Cerebellar cortex (tissue), 1 donor: ENCODE data around the gene ST3GAL5.
A peak's percentile ranks its signal among the peaks of the same experiment; 100 is the strongest.

Experiments used
- DNase-seq: peaks from one replicate; pipeline ENCODE4 v3.0.0-alpha.2; 2015; ENCODE audit warnings: low spot score

The ST3GAL5 gene

DNA sequence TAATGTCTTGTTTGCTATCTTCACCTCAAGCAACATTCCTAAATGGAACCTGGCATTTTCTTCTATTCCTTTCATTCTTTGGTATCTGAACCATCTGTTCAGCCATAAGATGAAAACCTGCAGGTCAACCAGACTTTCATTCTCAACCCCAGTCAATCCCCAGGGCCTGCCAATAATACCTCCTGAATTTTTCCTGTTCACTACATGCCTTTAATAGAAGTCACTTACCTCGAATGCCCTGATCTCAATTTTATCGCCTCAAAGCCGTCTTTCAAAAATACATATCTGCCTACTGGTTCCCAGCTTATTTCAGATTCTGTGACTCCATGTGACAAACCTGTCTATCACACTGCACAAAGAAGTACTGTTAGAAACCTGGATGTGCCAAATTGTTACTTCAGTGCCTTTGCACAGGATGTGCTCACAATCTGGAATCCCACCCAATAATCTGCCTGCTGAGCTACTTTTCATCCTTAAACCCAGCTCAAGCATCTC, 22.6 kb downstream of the ST3GAL5 start:
- DNase-seq: no peak

DNA sequence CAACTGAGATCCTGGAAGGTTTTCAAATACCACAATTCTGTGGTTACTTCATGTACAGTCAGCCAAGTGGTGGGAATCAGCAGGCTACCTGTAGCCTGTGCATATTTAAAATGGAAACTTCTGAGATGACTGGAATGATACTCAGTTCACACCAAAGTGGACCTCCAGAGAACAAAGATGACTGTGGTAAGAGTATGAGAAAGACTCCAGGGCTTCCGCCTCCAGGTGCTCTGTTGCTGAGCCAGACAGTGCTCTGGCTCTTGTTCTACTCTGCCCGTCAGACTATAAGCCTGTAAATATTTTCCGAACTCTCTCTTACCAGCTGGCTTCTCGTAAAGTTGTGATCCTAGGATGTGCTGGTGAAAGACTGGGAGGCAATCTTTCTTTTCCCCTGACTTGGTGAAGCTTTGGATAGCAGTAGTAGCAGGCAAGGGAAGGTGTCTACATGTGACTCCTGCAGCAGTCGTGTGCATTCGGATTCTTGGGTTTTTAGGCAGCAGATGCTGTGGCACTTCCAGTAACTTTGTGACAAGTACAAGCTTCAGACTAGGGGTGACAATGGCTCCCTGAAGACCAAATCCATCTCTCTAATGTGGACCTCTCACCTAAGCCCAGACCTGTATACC, 23.1 kb downstream of the ST3GAL5 start:
- no peak for DNase-seq

DNA sequence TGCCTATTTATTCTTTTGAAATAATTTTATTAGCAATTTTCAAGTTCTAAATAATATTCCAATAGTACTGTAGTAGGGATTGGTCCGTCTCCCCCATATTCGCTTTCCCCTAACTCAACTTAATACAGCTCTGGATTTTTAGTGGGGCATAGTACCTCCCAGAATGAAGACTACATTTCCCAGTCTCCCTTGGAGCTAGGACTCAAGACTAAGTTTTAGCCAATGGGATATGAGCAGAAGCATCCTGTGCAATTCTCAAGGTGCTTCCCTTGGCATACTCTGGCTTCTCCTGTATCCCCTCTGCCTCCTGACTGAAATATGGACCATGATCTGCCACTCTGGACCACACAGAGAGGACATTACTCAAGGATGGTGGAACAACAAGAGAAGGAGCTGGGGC, 24.1 kb downstream of the ST3GAL5 start:
- DNase-seq: no peak

DNA sequence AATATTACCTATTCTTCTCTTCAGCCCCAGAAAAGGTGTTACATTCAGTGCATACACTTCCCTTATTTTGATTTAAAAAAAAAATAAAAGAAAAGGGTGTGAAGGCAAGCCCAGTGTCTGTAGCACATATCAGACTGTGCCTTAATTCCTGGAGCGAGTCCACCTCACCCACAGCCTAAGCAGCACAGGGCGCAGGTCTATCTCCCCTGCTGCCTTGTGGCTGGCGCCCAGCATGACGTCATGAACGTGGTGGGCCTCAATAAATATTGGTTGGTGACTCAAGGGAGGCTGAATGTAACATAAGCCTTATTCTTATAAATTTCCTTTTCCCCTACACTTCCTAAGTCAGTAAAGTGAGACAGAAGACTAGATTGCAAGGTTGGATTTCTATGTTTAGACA, 26.4 kb downstream of the ST3GAL5 start:
- no peak for DNase-seq

DNA sequence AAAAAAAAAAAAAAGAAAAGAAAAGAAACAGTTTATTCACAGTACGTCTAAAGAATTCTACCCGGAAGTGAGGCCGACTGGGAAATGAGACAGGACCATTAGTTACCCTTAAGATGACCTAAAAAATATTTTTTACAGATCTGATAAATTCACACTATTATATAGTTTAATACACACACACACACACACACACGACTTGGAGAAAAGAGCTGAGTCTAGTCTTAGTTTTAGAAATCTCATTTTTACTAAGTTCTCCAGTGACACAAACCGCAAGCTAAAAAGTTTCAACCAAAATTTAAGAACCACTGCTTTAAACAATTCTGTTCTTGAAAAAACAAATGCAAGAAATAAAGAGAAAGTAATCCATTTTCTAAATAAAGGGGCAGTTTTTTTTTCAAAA, 27.1 kb downstream of the ST3GAL5 start:
- no peak for DNase-seq

DNA sequence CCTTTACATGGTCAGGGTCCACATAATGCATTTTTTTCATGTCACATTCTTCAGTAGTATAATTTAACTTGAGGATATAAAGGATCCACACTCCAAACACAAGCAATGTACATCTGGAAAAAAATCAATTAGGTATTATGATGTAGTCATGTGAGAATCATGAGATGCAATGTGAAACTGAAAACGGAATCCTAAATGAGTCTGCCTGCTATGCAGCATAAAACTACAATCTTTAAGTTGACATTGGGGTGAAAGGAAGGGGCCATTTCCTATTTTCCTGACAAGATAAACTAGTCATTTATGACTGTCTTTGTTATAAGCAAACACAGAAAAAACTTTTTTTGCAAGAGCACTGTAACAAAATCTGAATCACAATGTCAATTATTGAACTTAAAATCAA, 27.6 kb downstream of the ST3GAL5 start:
- DNase-seq: no peak

DNA sequence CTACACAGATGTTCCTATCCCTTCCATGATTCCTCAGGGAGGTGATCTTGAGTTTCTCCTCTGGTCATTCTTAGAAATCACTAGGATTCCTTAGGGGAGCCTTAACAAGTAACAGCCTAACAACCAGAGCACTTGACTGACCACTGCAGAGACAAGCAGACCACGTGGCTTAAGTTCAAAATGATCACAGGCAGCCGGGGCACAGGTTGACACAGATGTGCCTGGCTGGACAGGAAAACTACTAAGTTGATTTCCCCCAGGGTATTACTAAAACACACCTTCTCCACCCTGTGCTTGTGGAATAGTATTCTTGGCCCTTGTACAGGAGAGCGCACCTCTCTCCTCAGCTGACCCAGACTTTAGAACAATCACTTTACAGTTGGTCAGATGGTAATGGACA, 29.9 kb downstream of the ST3GAL5 start:
- no peak for DNase-seq

DNA sequence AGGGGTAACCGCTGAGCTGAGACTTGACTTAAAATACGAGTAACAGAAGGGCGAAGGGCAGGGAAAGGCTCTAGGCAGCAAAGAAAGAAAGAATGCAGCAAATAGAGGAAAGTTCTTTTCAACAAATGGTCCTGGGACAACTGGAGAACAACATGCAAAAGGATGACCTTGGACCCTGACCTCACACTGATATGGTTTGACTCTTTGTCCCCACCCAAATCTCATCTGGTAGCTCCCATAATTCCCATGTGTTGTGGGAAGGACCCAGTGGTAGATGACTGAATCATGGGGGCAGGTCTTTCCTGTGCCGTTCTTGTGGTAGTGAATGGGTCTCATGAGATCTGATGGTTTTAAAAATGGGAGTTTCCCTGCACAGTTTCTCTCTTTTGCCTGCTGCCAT, 33.9 kb downstream of the ST3GAL5 start:
- DNase-seq: no peak

DNA sequence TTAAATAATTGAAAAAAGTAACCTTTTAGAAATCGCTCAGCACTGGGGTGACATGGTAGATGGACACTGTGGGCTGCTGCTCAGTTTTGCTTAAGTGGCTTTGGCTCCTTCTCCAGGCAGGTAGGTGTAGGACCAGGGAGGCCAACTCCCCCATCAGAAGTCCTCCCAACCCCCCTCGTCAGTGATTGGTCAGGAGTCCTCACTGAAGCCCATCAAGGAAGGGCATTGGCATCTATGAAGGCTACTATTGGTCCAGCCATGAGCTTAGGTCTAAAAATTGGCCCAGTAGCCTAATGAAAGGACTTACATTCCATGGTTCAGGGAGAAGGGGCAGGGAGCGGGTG, 34.7 kb downstream of the ST3GAL5 start:
- no peak for DNase-seq

DNA sequence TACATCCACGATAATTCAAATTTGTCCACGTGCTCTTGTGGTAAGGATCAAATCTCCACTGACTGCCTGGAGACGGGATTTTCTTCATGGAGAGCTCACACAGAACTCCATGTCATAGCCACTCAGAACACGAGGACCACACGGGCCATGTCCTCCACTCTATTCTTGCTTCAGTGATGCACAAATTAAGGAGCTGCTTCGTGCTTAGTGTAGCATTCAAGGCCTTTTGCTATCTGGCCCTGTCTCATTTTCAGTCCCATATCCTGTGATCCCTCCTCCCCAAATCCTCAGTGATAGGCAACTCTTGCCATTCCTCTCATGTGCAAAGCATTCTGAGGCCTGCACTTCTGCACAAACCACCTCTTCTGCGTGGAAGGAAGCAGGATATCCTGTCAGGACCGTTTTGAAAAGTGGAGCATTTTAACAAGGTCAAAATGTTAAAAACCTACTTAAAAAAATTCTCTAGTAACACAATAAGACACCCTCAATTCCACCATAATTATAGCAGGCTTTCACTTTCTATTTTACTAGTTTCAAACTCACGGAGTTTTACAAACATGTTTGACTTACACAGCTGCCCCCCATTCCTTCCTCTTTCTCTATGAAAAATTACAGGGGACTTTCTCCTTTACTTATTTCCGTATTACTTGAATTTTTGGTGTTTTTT, 35.2 kb downstream of the ST3GAL5 start:
- no peak for DNase-seq

DNA sequence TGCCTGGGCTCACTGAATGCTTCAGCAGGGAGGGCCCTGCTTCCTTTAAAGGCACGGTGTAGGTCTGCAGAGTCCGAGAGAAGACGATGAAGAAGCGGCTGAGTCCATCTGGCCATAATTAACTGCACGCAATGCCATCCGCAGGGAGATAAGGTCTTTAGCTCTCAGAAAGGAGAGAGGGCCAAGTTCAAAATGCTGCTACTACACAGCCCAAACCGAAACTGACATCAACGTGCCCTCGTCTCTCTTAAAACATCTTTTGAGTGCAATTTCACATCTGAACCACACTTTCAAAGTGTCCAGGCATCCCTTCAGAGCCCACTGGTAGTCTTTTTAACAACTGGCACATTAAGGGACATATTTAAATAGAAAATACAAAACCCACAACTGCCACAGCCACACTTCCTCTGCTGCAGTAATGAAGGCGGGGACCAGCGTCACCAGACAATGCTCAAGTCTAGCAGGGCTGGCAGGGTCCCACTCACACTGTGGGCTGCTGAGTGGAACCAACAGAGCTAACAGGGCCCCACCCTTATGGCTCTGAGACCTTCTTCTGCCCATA, 35.8 kb downstream of the ST3GAL5 start:
- DNase-seq: no peak

DNA sequence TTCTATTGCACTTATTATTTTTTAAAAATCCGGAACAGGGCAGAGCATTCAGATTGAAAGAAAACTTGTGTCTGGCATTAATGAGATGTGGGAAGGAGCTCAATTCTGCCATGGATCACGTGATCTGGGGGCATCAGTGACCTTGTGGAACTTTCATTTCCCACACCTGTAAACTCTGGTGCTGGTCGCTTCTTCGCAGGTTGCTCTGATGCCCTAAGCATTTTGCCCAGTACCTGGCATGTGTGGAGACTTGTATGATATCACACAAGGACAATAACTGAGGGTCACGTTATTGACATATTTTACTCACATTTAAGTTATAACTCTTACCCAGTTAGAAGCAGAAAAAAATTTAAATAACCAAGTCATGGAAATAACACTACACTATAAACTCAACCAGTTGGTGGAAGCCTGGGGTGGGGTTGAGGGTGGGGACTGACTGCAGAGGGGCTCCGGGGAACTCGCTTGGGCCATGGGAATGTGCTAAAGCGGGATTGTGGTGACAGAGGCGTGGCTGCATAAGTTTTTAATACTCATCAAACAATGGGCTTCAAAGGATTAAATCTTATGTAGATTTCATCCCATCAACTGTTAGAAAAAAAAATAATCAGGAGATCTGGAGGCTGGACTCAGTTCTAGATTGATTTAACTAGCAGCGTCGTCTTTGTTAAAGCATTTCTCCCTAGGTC, 36.5 kb downstream of the ST3GAL5 start:
- DNase-seq: no peak

DNA sequence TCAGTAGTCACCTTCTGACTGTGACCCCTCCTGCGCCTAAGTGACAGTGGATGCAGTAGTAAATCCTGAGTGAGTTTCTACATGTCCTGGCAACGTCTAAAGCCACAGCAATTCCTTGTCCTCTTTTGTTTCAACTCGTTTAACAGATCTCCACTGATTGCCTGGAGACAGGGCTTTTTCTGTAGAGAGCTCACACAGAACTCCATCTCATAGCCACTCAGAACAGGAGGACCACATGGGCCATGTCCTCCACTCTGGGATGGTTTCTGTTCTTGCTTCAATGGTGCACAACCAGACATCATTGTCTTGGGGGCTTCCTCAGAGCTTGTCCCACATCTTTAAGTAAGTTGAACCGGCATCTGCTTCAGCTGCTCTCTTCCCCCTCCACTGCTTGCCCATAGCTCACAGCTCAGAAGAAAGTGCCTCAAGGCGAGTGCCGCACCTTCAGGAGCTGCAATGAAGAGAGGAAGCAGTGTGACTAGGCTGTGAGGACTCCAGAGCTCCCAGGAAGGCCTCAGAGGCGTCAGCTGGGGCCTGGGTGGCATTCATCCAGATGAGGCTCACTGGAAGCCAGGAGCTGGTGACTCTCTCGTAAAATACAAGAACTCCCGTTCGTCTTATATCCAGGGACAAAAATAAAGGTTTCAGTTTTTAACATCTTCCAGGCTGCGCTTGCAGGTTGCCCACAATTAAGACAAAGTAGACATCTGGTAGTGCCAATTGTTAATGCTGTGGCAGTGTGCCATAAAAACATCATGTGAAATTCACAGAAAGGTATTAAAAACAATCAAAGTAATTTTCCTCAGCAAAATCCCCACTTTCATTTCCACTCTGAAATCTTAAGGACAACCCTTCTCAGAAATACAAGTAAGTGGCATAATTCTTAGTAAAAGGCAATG, 37.3 kb downstream of the ST3GAL5 start:
- no peak for DNase-seq

DNA sequence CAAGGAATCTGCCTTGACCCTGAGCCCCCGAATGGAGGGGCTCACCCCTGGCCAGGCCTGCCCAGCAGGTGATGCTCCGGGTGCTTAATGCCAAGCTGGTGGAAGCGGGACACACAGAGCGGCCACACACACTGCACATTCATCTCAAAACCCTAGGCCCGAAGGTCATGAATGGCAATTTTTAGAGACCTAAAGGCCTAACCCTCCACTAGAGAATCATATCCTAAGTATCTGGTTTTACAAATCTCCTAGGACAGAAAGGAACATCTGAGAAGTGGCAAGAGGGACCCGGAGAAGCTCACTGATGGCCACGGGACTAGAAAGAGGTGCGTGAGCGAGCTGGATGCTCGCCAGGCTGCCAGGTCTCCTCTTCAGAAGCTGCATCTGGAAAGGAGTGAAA, 38.3 kb downstream of the ST3GAL5 start:
- DNase-seq: no peak

DNA sequence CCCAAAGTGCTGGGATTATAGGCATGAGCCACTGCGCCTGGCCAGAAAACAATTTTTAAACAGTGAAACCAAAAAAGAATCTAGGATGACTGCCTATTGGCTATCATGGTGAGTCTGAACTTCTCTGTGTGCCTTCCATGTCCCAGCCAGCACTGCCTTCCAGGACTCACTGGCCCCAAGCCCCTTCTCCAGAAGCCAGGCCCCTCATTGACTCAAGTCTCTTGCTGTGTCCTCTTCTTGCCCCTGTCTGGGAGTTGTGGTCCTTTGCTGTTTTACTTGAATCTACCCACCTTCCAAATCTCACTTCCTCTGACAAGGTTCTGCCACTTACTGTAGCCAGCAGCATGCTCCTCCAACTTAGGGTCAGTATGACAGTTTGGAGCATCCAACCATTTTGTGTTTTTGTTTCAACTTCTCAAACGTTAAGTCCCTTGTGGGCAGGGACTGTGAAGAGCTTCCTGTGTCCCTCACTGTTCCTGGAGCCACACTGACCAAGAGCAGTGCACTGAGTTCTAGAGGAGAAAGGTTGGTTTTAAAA, 41.7 kb downstream of the ST3GAL5 start:
- no peak for DNase-seq

DNA sequence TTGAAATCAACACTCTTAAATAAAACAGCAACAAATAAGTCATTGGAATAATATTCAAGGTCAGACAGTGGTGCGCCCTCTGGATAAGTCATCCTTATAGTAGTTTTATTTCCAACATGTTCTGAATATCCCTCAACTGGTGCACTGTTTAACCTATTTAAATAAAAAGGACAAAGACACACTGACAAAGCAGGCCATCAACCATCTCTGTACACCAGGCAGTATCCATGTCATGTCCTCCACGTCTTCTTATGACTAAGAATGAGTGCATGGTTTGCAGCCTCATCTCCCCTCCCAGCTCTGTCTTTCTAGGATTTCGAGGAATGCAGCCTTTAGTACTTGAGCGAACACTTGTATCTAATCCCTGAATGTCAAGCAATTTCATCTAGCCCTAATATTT, 42.4 kb downstream of the ST3GAL5 start:
- DNase-seq: no peak

DNA sequence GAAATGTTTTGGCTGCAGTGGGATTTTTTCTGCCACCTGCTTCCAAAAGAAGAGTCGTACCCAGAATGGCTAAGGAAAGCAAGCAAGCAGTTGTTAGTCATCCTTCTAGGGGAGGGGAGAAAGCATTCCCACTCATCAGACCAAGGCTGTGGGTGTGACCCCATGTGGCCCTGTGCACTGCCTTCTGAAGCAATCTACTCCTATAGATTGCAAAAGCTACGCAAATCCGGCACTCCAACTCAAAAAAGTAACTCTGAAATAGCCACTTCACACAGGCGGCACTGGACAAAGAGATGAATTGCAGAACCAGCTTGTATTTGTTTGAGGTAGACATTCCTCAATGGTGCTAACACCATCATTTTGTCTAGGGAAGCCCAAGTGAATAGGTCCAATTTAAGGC, 44.3 kb downstream of the ST3GAL5 start:
- no peak for DNase-seq

DNA sequence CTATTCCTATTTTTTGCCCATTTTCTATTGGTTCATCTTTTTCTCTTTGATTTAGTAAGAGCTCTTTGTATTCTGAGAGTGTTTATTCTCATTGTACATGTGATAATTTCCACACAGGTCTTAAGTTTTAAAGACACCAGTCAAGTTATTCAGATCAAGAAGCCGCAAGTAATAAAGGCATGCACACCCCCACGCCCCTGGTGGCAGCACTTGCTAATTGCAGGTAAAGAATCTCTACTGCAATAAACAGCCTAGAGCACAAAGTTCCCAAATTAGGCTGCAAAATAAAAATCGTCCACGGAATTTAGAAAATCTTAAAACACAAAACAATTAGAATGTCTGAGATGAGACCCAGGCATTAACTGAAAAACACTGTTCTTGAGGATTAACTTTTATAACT, 45.2 kb downstream of the ST3GAL5 start:
- DNase-seq: no peak

DNA sequence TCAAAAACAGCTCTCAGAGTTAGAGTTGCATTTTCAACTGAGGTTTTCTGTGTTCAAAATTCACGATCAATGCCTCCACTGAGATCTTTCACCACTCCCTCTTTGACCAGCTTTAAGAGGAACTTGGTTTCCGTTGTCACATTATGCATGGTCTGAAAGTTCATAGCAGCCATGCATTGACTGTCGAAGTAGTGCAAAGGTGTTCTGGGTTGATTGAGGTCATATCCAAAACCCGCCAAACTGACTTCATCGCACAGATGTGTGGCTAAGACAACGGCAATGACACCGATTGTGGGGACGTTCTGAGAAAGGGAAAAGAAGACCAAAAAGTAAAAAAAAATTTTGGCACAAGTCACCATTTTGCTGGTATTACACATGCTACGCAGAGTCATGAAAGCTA, 48.7 kb downstream of the ST3GAL5 start:
- no peak for DNase-seq

DNA sequence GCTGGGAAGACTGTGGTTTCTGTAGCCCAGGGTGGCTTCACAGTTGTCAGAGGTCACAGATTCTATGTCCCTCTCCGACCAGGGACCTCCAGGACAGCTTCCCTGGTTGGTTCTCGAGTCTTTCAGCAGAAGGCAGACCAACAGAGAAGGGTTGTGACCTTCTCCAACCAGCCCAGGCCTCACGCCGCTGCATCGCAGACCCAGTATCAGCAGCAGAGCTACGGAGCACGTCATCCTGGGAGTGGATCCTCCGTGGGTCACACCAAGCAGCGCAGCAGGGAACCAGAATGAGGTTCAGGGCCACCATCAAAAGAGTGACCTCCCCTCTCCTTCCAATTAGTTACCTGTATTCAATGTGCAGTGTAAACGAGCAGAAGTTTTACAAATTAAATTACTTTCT, 49.3 kb downstream of the ST3GAL5 start:
- DNase-seq: no peak

DNA sequence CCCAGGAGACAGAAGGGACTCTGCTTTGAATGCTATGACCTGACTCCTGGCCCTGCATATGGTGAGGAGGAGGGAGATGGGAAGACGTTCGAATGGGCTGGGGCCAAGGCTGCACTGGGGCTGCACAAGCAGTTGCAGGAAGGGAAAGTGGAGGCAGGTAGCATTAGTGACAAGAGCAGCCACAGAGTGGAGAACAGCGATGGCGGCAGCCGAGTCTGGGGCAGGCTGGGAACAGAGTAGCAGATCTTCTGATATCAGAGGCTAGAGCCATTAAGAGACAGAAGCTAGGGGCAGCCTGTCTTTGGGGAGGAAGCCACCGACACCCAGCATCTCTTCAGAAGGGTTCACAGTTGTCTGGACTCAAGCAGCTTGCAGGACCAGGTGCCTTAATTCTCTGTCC, 50.1 kb downstream of the ST3GAL5 start:
- DNase-seq: no peak

DNA sequence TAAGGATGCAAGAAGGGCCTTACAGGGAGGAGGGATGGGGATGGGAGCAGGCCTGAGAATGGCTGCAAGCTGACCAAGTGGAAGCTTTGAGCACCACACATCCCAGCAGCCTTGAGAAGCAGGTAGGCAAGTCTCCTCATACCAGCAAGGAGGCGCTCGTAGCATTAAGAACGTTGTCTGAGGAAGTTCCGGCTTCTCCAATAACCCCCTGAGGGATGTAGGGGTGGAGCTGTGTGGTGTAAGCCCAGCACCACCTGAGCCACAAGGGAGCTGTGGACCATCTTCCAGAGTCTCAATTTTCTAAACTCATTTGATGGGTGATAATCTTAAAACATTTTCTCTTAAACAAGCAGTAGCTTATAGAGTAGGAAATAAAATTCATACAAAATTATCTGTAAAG, 50.6 kb downstream of the ST3GAL5 start:
- peak; percentile 58 for DNase-seq
